NCI-H2081 (cell line): Measurements from ENCODE around the gene ARSH.
"Not testable (repeated sequence)": the region's sequence is repeated elsewhere in the genome, so short reads cannot be mapped to it uniquely, and the experiment has no call there.

Experiments
- DNase-seq, 2 experiments: peaks; one replicate each; lab custom pipeline; 2025; lab: John Stamatoyannopoulos, UW

Gene ARSH, protein sequence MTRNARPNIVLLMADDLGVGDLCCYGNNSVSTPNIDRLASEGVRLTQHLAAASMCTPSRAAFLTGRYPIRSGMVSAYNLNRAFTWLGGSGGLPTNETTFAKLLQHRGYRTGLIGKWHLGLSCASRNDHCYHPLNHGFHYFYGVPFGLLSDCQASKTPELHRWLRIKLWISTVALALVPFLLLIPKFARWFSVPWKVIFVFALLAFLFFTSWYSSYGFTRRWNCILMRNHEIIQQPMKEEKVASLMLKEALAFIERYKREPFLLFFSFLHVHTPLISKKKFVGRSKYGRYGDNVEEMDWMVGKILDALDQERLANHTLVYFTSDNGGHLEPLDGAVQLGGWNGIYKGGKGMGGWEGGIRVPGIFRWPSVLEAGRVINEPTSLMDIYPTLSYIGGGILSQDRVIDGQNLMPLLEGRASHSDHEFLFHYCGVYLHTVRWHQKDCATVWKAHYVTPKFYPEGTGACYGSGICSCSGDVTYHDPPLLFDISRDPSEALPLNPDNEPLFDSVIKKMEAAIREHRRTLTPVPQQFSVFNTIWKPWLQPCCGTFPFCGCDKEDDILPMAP

DNA sequence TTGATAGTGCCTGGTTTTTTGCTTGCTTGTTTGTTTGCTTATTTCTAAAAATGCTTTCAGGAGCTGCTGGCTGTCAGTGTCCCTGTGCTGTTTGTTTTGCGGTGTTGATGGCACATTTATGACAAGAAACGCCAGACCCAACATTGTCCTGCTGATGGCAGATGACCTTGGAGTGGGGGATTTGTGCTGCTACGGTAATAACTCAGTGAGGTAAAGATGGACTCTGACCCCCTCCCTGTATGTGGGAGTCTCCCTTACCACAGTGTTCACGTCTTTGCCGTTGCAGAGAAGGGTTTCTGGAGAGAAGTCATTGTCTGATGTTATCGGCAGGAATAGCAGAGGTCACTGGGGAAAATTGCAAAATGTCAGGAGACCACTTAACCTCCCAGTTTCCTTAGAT is at the start of gene ARSH:
ARSH (plus strand) TSS at position 52 of the 400 bp plus-strand sequence; CDS start at position 119, 67 bp downstream.
- no peak for DNase-seq

DNA sequence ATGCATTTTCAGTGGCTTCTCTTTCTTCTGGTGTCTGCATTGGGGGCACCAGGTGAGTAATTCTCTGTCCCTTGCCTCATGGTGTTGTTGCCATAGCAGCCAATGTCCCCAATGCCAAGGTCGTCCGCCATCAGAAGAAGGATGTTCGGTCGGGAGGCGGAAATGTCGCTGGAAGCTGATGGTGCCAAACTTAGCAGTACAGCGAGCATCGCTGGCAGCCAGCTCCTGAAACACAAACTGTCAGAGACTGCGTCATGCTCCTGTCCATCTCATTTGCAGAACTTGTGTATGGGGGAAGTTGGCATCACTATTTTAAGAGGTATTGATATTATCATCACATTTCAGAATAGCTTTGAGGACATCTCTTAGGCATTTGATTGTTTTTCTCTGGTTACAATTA is 48.1 kb upstream of the ARSH start:
- no peak for DNase-seq

DNA sequence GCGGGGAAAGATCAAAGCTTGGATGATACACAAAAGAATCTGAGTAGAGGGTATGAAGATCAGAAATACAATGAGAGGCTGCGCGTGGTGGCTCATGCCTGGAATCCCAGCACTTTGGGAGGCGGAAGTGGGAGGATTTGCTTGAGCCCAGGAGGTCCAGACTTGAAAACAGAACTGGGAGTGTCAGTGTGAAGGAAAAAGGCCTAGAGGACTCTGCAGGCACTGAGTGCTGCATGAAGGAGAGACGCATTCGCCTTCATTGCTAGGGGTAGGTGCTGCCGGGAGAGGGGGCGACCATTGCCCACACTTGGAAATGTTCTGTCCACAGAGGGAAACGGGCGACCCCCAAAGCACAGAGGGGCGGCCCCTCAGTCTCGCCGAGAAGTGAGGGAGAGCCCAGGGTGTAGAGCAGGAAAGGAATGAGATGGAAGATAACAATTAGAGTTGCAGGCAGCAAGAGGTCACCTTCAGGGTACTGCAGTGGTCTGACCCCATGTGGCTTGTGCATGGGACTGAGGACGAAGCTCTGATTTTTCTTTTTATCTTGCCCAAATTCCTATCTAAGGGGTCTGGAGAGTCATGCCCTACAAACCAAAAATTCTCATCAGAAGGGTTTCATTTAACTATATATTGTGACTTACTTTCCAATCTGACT is 45.4 kb upstream of the ARSH start:
- DNase-seq, result no peak

DNA sequence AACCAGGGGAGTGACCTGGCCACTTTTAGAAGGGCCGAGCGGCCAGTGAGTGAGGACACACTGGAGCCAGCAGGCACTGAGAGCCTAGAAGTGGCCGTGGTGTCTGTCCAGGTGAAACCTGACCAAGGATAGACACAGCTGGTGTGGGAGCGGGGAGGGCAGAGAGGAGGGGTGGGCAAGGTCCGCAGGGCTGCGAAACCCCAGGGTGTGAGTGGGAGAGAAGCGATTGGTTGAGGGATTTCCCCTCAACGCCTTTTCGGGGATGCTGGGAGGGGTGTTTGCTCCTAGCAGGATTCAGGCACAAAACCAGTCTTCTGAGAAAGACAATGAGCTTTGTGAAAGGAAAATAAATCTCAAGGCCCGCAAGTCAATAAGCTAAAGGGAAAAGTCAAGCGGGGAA is 44.0 kb upstream of the ARSH start:
- no peak for DNase-seq

DNA sequence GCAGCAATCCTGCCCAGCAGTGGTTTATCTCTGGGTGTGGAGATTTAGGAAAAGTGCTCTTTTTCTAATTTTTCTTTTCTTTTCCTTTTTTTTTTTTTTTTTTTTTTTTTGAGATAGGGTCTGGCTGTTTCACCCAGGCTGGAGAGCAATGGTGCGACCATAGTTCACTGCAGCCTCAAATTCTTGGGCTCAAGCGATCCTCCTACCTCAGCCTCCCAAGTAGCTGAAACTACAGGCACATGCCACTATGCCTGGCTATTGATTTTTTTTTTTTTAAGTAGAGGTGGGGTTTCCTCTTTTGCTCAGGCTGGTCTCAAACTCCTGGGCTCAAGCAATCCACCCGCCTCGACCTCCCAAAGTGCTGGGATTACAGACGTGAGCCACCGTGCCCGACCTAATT is 42.9 kb upstream of the ARSH start:
- not testable (repeated sequence) for DNase-seq

DNA sequence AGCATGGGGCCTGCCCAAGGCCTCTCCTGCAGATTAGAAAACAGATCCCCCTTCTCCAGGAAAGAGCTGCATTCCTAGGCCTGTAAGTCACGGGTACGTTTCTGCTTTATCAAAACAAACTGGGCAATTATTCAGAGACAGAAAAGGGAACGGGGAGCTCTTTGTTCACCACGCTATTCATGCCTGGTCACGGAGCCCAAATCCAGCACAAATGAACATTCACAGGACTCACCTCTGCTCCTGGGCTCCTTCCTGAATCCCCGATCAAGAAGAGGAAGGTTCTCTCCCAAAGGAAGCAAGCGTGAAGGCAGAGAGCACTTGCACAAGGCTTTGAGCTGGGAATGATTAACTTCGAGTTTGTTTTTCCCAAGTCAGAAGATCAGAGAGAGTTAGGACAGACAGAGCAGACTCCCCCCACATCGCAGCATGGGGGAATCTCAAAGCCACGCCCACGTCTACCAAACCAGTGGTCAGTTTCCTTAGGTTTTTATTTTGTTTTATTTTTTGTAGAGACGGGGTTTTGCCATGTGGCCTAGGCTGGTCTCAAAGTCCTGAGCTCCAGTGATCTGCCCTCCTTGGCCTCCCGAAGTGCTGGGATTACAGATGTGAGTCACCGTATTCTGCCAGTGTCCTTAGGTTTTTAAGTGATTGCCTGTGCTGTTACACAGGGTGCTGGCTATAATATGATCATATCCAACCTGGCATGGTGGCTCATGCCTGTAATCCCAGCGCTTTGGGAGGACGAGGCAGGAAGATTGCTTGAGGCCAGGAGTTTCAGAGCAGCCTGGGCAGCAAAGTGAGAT is 42.2 kb upstream of the ARSH start:
- not testable (repeated sequence) for DNase-seq

DNA sequence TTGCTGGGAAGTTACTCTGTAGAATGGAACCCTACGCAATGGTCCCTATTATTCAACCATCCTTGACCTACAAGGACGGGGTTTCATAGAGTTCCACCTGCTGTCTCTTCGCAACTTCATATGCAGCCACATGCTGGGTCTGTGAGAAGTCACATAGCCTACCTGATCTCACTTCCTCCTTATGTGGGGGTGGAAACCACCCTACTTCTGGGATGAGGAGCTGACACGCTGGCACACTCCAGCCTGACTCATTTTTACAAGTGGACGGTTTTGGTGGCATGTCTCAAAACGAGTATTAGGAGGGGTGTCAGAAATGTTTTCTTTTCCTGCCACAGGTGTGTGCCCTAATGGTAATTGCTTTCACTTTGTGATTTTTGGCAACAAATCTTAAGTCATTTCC is 40.4 kb upstream of the ARSH start:
- DNase-seq, result no peak

DNA sequence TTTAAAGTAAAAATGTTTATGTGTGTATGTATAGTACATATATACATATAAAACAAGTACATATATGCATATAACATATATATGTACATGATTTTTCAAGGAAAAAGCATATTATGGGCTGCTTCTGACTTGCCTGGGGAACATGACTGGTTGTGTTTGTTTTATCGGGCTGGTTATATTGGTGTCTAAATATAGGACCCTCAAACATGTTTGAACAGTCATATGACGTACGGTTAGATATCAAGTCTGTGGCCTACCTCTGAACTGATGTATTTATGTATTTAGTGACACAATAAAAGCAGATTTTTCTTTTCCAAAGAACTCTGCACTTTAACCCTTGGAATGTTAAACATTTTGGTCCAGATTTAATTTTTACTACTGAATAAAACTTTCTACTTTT is 39.3 kb upstream of the ARSH start:
- DNase-seq, result no peak

DNA sequence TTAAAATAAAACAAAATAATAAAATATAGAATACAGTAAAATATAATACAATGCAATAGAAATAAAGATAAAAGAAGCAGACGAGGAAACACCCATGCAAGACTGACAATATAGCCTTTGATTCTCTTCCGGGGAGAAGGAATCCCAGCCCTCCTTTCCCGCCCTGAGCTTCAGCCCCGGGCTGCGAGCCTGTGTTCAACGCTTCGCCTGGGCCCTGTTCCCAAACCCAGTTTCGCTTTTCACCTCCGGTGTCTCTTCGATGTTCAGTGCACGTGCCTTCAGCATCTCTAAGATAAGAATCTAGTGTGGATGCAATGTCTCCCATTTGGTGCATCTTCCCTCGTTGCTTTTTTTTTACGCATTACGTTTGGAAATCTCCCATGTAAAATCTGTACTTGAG is 38.8 kb upstream of the ARSH start:
- DNase-seq, result no peak

DNA sequence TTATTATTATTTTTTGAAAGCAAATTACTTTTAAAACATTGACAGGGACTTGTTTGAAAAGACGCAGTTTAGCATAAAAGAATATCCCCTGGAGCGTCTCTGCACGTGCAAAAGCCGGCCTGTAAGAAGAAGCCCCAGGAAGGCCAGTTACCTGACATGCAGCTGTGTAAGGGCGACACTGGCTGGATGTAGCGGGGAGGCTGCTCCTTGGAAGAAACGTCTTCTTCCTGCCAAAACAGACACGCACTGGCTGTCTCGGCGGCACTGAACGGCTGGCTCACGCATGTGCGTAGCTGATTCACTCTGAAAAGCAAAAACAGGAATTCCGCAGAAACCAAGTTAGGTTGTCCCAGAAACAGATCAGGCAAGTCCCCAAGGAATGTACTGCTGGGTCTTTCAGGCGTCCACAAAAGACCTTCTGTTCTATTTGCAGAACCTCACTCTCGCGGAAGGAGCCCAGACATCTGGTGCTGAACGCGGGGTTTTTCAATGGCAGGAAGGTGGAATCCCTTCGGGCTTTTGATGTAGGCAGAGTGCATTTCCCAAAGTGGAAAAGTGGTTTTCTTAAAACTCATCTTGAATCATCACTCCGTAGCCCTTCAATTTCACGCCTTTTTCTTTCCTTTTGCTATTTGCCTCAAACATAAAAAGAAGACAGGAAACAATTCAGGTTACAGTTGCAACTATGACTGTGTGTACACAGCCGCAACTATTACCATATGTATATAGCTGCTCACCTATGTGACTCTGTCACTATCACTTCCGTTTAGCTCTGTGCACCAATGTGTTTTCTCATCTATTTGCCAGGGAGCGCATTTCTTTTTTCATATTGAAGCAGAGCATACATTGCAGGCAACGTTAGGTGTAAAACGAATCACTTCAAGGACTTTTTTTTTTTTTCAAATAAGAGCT is 38.1 kb upstream of the ARSH start:
- DNase-seq, result no peak

DNA sequence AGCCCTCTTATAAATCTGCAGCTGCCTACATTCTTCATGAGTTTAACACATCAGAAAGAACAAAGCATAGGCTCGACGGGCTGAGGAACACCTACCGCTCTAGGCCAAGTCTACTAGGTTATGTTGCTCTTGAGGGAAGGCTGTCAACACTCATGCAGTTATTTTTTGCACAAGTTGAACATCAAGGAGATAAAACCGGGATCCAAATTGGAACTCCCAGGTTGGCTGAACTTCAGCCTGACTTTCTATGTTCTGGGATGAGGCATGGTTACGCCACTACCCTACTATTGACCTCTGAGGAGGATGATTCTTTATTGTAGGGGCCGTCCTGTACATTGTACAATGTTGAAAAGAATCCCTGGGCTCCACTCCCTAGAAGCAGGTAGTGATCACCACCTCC is 37.3 kb upstream of the ARSH start:
- DNase-seq, result no peak

DNA sequence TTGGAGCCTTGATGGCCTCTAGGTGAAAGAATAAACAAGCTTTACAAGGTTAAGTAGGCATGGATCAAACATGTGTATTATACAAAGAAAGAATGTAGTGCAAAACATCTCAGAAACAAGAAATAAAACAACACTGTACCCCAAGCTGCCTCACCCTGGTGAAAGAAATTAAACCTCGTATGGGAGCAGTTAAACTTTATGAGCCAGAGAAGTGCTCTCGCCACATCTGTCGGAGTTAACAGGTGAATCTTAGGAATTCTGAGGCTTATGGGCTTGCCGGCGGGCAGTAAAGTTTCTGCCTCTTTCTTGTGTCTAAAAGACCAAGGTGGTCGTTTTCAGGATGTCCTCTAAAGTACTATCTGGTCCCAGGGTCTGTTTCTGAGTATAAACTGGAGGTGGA is 34.0 kb upstream of the ARSH start:
- no peak for DNase-seq

DNA sequence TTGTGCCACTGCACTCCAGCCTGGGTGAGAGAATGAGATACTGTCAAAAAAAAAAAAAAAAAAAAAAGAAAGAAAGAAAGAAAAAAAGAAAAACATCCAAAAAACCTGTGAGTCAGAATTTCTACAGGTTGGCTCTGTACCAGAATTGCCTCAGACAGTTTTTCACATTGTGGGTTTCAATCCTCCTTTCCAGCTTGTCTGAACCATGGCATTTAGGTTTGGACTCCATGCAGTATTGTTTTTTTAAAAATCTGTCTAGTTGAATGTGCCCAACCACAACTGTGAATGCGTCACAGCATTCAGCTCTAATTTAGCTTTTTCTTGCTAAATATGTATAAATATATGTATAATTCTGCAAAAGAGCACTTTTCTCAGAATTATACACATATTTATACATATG is 31.4 kb upstream of the ARSH start:
- no peak for DNase-seq

DNA sequence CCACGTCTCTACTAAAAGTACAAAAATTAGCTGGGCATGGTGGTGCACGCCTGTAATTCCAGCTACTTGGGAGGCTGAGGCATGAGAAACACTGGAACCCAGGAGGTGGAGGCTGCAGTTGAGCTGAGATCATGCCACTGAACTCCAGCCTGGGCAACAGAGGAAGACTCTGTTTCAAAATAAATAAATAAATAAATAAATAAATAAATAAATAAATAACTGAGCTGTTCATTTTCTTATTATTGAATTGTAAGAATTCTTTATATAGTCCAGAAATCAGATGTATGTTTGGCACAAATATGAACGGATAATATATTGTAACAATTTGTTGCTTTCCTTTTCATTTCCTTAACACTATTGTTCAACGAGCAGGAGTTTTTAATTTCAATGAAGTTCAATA is 27.7 kb upstream of the ARSH start:
- not testable (repeated sequence) for DNase-seq

DNA sequence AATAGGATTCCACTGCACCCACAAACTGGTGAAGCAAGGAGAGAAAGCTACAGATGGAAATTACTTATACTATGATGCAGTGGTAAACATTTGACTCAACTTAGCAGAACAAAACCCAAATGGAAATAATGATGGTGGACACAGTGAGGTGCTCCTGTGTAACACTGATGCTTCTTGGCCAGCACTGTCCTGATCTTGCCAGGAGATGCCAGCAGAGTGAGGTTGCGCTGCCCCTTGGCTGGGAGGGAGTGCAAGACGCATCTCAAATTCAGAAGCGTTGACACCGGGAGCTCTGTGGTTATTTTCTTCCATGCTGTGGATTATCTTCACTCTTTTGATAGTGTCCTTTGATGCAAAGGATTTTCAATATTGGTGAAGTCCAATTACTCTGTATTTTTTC is 22.0 kb upstream of the ARSH start:
- DNase-seq, result no peak

DNA sequence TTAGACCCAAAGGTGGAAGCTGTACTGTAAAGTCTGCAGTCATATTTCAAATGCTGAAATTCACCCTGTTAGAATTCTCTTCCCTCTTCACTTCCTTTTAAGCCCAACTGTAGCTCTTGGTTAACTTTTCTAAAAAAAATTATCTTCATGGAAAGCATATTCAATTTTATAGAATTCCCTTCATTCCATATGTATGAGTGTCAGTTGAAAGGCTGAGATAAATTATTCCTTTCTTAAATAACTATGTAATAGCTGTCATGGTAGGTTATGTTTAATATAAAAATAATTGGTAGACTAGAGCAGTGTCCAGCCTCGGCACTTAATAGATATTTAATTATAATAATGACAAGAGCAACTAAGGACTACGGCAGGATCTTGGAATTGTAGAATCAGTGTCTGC is 16.8 kb upstream of the ARSH start:
- no peak for DNase-seq

DNA sequence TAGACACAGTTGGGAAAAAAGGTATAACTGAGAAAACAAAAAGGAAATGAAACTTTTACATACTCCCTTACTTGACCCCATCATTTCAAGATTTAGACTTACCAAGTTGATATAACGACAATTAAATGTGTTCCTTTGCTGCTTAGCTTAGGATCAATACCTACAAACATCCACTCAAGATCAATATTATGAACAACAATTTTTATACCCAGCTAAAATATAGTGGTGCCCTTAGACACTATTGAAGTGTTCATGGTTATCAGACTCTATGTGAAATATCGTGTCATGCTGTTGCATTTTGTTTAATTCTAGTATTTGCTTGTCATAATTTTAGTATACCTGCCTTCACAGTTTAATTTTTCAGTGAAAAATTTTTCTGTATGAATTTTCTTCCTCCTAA is 4.2 kb downstream of the ARSH start:
- DNase-seq, result no peak

DNA sequence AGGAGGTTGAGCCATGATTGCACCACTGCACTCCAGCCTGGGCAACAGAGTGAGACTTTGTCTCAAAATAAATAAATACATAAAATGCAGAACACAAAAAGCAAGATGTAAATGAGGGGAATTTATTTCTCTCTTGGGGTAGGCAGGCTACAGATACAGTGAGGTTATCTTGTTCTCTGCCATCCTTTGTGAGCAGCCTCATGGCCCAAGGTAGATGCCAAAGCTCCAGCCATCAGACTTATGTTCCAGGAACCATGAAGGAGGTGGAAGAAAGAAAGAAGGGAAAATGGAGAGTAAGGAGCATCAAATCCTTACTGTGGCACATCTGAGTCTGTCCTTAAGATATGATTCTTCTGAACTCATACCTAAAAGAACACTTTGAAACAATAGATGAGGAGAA is 11.1 kb downstream of the ARSH start:
- no peak for DNase-seq

DNA sequence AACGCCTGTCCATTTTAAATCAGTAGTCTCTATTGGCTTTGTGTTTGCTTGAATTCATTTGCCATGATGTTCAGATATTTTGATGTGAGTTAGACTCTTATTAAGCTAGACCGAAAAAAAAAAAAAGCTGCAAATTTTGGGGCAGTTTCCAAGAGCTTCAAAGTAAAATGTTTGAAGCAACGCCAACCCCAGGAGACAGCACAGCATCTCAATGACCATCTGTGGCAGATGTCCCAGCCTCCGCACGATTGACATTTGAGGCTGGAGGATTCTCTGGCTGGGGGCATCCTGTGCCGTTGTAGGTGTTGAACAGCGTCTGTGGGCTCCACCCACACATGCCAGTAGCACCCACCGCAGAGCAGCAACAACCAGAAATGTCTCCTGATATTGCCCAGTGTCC is 17.8 kb downstream of the ARSH start:
- DNase-seq, result no peak

DNA sequence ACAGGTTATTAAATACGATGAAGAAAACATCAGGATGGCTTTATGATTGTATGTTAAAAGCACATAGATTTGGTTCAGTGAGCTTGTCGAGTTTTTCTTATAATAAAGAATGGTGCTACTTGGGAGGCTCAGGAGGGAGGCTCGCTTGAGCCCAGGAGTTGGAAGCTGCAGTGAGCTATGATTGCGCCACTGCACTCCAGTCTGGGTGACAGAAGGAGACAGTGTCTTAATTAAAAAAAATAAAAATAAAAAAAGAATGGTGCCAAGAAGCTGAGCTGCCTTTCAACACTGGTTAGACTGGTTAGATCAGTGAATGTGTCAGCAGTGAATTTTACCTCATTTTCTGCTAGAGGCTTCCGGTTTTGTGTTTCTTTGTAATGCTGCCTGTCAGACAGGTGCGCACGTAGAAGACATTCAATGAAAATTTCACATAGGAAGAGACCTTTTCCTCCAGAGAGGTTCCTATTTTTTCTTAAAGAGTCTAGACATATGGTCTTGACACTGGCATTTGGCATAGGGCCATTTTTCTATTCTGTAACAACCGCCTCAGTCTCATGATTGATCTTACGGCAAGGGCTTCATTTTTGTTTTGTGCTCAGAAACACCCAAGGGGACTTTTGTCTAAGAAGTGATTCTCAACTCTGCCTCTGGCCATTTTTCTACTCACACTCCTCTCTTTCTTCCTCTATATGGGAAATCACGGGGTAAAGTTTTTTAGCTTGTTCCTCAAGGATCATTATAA is 19.9 kb downstream of the ARSH start:
- no peak for DNase-seq

DNA sequence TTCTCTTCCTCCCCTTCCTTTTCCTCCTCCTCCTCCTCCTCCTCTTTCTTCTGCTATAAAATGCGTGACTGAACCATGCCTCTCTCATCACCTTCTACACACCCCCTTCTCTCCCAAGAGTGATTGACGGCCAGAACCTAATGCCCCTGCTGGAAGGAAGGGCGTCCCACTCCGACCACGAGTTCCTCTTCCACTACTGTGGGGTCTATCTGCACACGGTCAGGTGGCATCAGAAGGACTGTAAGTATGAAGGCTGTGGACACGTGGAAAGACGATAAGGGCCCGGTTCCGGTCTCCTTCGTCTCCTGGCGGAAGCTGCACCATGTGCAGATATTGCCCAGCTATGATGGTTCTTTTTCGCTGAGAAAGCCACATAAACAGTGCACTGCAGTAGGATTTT is 22.8 kb downstream of the ARSH start:
- DNase-seq, result no peak
